ENCODE measurements around the gene CACNA1E. TPM values are rescaled to one million over a fixed set of nuclear protein-coding genes. Genes with fewer than 3 reads are reported as not detected.

CACNA1E gene
- total RNA-seq, 1 donor from 2014 or later: 2.1 TPM

DNA sequence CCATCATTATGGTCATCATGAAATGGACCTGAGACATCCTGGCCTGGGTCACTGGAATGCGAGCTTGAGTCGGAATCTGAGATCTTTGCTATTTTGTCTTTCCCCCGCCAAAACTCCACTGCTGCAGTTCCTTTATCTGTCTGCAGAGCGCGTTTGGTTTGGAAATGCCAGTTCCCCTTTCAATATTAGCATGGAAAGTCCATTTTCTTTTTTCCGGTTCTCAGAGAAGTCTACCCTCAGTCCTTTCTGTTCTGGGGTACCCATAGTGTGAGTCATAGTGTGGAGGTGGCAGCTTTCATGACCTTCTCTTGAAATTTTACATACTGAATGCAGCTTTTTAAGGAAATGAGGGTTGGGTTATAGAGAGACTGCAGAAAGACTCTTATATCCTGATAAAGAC is 14.6 kb downstream of the CACNA1E start:
- no peaks in the 10 kb centered on the region for H3K9me3 Mint-ChIP-seq
- H3K36me3 Mint-ChIP-seq: no peaks in the 10 kb centered on the region
- H3K27me3 Mint-ChIP-seq: peaks cover 64% of the 10 kb centered on the region
- TF ChIP-seq, protein P1, sequence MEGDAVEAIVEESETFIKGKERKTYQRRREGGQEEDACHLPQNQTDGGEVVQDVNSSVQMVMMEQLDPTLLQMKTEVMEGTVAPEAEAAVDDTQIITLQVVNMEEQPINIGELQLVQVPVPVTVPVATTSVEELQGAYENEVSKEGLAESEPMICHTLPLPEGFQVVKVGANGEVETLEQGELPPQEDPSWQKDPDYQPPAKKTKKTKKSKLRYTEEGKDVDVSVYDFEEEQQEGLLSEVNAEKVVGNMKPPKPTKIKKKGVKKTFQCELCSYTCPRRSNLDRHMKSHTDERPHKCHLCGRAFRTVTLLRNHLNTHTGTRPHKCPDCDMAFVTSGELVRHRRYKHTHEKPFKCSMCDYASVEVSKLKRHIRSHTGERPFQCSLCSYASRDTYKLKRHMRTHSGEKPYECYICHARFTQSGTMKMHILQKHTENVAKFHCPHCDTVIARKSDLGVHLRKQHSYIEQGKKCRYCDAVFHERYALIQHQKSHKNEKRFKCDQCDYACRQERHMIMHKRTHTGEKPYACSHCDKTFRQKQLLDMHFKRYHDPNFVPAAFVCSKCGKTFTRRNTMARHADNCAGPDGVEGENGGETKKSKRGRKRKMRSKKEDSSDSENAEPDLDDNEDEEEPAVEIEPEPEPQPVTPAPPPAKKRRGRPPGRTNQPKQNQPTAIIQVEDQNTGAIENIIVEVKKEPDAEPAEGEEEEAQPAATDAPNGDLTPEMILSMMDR (conservative IDR thresholded peaks at IDR 0.05): no peak
- no peak overlapping the region for H3K4me3 Mint-ChIP-seq
- no peak for DNase-seq (ENCODE audit: extremely low spot score, unreplicated experiment)
- peaks cover 5% of the 10 kb centered on the region for H3K4me1 Mint-ChIP-seq (ENCODE audit: unreplicated experiment)
- no peak overlapping the region for H3K27ac Mint-ChIP-seq

DNA sequence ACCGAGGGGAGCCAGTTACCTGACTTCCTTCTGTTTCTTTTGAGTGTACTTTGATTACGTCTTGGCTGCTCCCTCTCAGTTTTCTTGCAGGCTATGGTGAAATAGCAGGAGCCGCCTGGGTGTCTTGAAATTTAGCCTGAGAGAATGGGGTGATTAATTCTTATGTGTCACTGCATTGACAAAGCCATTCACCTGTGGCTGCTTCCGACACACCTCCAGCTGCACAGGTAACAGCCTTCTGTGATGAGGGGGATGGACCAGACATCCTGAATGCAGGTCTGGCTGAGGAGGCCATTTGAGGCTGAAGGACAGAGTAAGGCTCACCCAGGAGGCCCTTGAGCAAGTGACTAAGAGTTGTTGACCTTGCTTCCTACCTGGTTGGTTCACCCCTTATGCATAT is 16.5 kb downstream of the CACNA1E start:
- Mint-ChIP-seq H3K27me3 (peaks cover 53% of the 10 kb centered on the region), H3K4me1 (ENCODE audit: unreplicated experiment) (peaks cover 21% of the 10 kb centered on the region)
- TF ChIP-seq, protein P1 (conservative IDR thresholded peaks at IDR 0.05): no peak

DNA sequence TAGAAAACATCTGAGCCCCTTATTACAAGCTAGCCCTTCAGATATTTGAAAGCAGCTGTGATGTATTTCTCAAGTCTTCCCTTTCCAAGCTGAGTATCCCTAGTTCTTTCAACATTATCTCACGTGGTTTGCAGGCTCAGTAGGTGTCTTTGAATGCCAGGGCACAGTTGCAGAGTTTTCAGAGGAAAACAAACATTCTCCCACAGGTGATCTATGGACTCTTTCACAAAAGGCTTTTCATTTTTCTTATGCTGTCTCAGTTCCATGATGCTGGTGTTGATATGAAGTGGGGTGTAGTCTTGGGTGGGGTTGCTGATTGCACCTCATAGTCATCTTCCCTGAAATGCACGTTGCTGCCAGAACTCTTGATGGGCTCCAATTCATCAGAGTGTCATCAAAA is 17.3 kb downstream of the CACNA1E start:
- Mint-ChIP-seq H3K27me3 (peaks cover 48% of the 10 kb centered on the region), H3K27ac (no peak overlapping the region), H3K4me1 (ENCODE audit: unreplicated experiment) (peaks cover 23% of the 10 kb centered on the region), H3K4me3 (no peak overlapping the region), H3K9me3 (no peaks in the 10 kb centered on the region), H3K36me3 (no peaks in the 10 kb centered on the region)
- no peak for DNase-seq (ENCODE audit: extremely low spot score, unreplicated experiment)
- TF ChIP-seq, protein P1 (conservative IDR thresholded peaks at IDR 0.05): no peak

More for the DNA sequence above, 16.5 kb downstream of the CACNA1E start:
- DNase-seq (ENCODE audit: extremely low spot score, unreplicated experiment): no peak
- H3K9me3 Mint-ChIP-seq: no peaks in the 10 kb centered on the region
- H3K36me3 Mint-ChIP-seq: no peaks in the 10 kb centered on the region
- H3K27ac Mint-ChIP-seq: no peak overlapping the region
- no peak overlapping the region for H3K4me3 Mint-ChIP-seq

DNA sequence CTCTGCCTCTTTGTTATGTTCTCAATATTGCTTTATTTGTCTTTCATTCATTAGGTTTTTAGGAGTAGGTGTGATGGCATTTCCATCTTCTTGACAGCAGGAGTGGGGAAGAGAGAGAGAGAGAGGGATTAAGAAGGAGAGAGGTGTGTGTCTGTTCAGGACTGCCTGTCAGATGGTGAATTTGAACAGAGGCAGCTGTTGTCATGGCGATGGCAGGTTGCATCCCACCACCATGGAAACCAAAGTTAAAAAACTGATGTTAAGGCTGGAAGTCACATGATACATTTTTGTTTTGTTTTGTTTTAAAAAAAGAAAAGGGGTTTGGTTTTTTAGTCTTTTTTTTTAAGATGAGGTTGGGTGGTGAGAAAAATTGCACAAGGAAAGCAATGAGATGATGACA is 18.3 kb downstream of the CACNA1E start:
- no peak overlapping the region for H3K4me3 Mint-ChIP-seq
- no peak overlapping the region for H3K27ac Mint-ChIP-seq
- peaks cover 23% of the 10 kb centered on the region for H3K4me1 Mint-ChIP-seq (ENCODE audit: unreplicated experiment)
- peaks cover 47% of the 10 kb centered on the region for H3K27me3 Mint-ChIP-seq
- TF ChIP-seq, protein P1 (conservative IDR thresholded peaks at IDR 0.05): no peak
- no peak for DNase-seq (ENCODE audit: extremely low spot score, unreplicated experiment)
- no peaks in the 10 kb centered on the region for H3K9me3 Mint-ChIP-seq
- H3K36me3 Mint-ChIP-seq: no peaks in the 10 kb centered on the region

DNA sequence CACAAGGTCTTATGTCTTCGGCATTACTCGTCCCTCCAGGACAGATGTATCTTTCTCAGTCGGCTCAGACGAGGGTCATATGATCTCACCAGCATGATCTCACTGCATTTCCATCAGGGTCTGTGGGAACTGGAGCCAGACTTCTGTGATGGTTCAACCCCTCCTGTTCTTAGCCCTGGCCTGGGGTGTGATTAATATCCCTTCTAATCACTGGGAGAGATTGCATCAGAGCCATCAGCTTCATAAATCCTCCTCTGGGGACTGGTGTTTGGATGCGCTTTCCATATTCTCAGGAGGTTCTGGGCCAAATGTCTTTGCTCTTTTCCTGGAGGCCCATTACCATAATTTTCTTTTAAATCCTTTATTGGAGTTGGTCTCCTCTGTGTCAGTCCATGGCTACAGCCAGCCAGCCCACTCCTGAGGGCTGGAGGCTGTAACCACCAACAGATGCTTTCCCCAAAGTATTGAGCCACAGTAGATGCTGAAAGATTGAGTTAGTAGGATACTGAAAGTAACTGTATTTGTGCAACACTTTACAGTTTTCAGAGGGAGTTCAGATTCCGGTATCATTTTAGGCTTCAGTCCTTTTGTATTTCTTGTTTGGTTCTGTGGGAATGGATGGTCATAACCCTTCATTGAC is 20.0 kb downstream of the CACNA1E start:
- TF ChIP-seq, protein P1 (conservative IDR thresholded peaks at IDR 0.05): no peak
- Mint-ChIP-seq H3K27ac (no peak overlapping the region), H3K4me3 (no peak overlapping the region), H3K9me3 (no peaks in the 10 kb centered on the region), H3K4me1 (ENCODE audit: unreplicated experiment) (peaks cover 23% of the 10 kb centered on the region), H3K27me3 (peaks cover 31% of the 10 kb centered on the region), H3K36me3 (no peaks in the 10 kb centered on the region)
- DNase-seq (ENCODE audit: extremely low spot score, unreplicated experiment): no peak
